Stimulated activated naive B cell treated with anti-CD40 and anti-IgM and Interleukin-4, amounts not matched to agents 10 μg/mL and 1 μg/mL and 100 μg/mL, for 72 hours (primary cell): ENCODE results near the gene TMEM272.

ENCODE experiments used
- ATAC-seq, 2 donors: fragments of 150-1000 bp; cut with Tn5 transposase; replicated peaks; 2 replicates each; pipeline ENCODE4 v1.10.0; 2021; ENCODE audit warnings: moderate library complexity in 1 of 2
- DNase-seq: peaks from one replicate; pipeline ENCODE4 v3.0.0; 2021
- H3K27ac Mint-ChIP-seq: one replicate; pipeline ENCODE4 v1.8.0; 2022; ENCODE audit warnings: mild to moderate bottlenecking, mixed read lengths
- H3K27me3 Mint-ChIP-seq, 2 donors: one replicate each; pipeline ENCODE4 v1.8.0; 2022; ENCODE audit warnings: mixed read lengths in 2 of 2
- H3K36me3 Mint-ChIP-seq, 2 donors: one replicate each; pipeline ENCODE4 v1.8.0; 2022; ENCODE audit warnings: mixed read lengths in 2 of 2, mild to moderate bottlenecking in 1 of 2
- H3K4me1 Mint-ChIP-seq, 2 donors: one replicate each; pipeline ENCODE4 v1.8.0; 2022; ENCODE audit warnings: mixed read lengths in 2 of 2, mild to moderate bottlenecking in 1 of 2
- H3K4me3 Mint-ChIP-seq, 2 donors: one replicate each; pipeline ENCODE4 v1.8.0; 2022; ENCODE audit warnings: mild to moderate bottlenecking in 2 of 2, mixed read lengths in 2 of 2, moderate library complexity in 1 of 2
- H3K9me3 Mint-ChIP-seq, 2 donors: one replicate each; pipeline ENCODE4 v1.8.0; 2022; ENCODE audit warnings: mixed read lengths in 2 of 2, mild to moderate bottlenecking in 1 of 2

TMEM272 gene

GRCh38 chr13:51801631-51802099, 43.3 kb downstream of the TMEM272 start:
- H3K4me3 Mint-ChIP-seq = no peak overlapping the region
- H3K36me3 Mint-ChIP-seq = peaks cover 5 to 11% of the 10 kb centered on the region in 2 donors
- H3K27me3 Mint-ChIP-seq = no peaks in the 10 kb centered on the region
- peak overlapping the region; percentile 99 for H3K27ac Mint-ChIP-seq
- no peaks in the 10 kb centered on the region for H3K9me3 Mint-ChIP-seq
- no peak for DNase-seq
- ATAC-seq = no peak
- peaks cover 35 to 63% of the 10 kb centered on the region in 2 donors for H3K4me1 Mint-ChIP-seq

- peaks cover 5 to 13% of the 10 kb centered on the region in 2 donors for H3K36me3 Mint-ChIP-seq
- no peaks in the 10 kb centered on the region for H3K9me3 Mint-ChIP-seq
- no peak for ATAC-seq
- no peaks in the 10 kb centered on the region for H3K27me3 Mint-ChIP-seq
- peaks cover 39 to 63% of the 10 kb centered on the region in 2 donors for H3K4me1 Mint-ChIP-seq
- no peak overlapping the region for H3K27ac Mint-ChIP-seq
- no peak for DNase-seq
- H3K4me3 Mint-ChIP-seq = no peak overlapping the region
These were observed 44.5 kb downstream of the TMEM272 start for GRCh38 chr13:51800486-51800885.

GRCh38 chr13:51799261-51799660, 45.7 kb downstream of the TMEM272 start:
- DNase-seq (no peak), ATAC-seq (no peak)
- Mint-ChIP-seq H3K9me3 (no peaks in the 10 kb centered on the region), H3K36me3 (peaks cover 5 to 11% of the 10 kb centered on the region in 2 donors), H3K4me1 (peaks cover 40 to 63% of the 10 kb centered on the region in 2 donors), H3K4me3 (no peak overlapping the region), H3K27me3 (no peaks in the 10 kb centered on the region), H3K27ac (no peak overlapping the region)

- H3K9me3 Mint-ChIP-seq = no peaks in the 10 kb centered on the region
- peak overlapping the region; percentile 42 for H3K27ac Mint-ChIP-seq
- ATAC-seq (peak; percentile 28 to 54), DNase-seq (peak; percentile 46)
- H3K36me3 Mint-ChIP-seq = peaks cover 5 to 13% of the 10 kb centered on the region in 2 donors
- peaks cover 47 to 68% of the 10 kb centered on the region in 2 donors for H3K4me1 Mint-ChIP-seq
- no peaks in the 10 kb centered on the region for H3K27me3 Mint-ChIP-seq
- H3K4me3 Mint-ChIP-seq = no peak overlapping the region
These were observed 47.1 kb downstream of the TMEM272 start for GRCh38 chr13:51797664-51798488.

GRCh38 chr13:51796546-51796945, 48.4 kb downstream of the TMEM272 start:
- Mint-ChIP-seq H3K27ac (peak overlapping the region; percentile 56), H3K4me1 (peaks cover 44 to 61% of the 10 kb centered on the region in 2 donors), H3K27me3 (no peaks in the 10 kb centered on the region), H3K36me3 (peaks cover 5 to 18% of the 10 kb centered on the region in 2 donors), H3K9me3 (no peaks in the 10 kb centered on the region), H3K4me3 (no peak overlapping the region)
- no peak for DNase-seq
- no peak for ATAC-seq

GRCh38 chr13:51795419-51795818, 49.6 kb downstream of the TMEM272 start:
- Mint-ChIP-seq H3K36me3 (peaks cover 8 to 18% of the 10 kb centered on the region in 2 donors), H3K4me3 (no peak overlapping the region), H3K4me1 (peaks cover 42 to 55% of the 10 kb centered on the region in 2 donors), H3K27me3 (no peaks in the 10 kb centered on the region), H3K27ac (no peak overlapping the region), H3K9me3 (no peaks in the 10 kb centered on the region)
- DNase-seq (no peak), ATAC-seq (no peak)

- ATAC-seq = no peak
- Mint-ChIP-seq H3K27ac (peak overlapping the region; percentile 47), H3K4me1 (peaks cover 42 to 55% of the 10 kb centered on the region in 2 donors), H3K27me3 (no peaks in the 10 kb centered on the region), H3K9me3 (no peaks in the 10 kb centered on the region), H3K36me3 (peaks cover 8 to 18% of the 10 kb centered on the region in 2 donors), H3K4me3 (peak overlapping the region in 1 of 2 donors; percentile 9)
- DNase-seq = no peak
These were observed 50.0 kb downstream of the TMEM272 start for GRCh38 chr13:51794964-51795363.

GRCh38 chr13:51793570-51794271, 51.3 kb downstream of the TMEM272 start:
- peaks cover 13 to 27% of the 10 kb centered on the region in 2 donors for H3K36me3 Mint-ChIP-seq
- H3K4me1 Mint-ChIP-seq = peaks cover 42 to 55% of the 10 kb centered on the region in 2 donors
- no peaks in the 10 kb centered on the region for H3K9me3 Mint-ChIP-seq
- H3K4me3 Mint-ChIP-seq = peak overlapping the region; percentile 23 to 24
- no peaks in the 10 kb centered on the region for H3K27me3 Mint-ChIP-seq
- ATAC-seq = peak; percentile 84 to 87
- peak overlapping the region; percentile 88 for H3K27ac Mint-ChIP-seq
- peak; percentile 65 for DNase-seq

GRCh38 chr13:51786425-51787265, 58.3 kb downstream of the TMEM272 start:
- peaks cover 13 to 14% of the 10 kb centered on the region in 2 donors for H3K36me3 Mint-ChIP-seq
- peaks cover 9 to 10% of the 10 kb centered on the region in 2 donors for H3K4me1 Mint-ChIP-seq
- H3K4me3 Mint-ChIP-seq = no peak overlapping the region
- no peak for ATAC-seq
- H3K9me3 Mint-ChIP-seq = no peaks in the 10 kb centered on the region
- no peaks in the 10 kb centered on the region for H3K27me3 Mint-ChIP-seq
- no peak overlapping the region for H3K27ac Mint-ChIP-seq
- DNase-seq = no peak

GRCh38 chr13:51785712-51786424, 59.1 kb downstream of the TMEM272 start:
- Mint-ChIP-seq H3K4me3 (no peak overlapping the region), H3K36me3 (peaks cover 11 to 15% of the 10 kb centered on the region in 2 donors), H3K27me3 (no peaks in the 10 kb centered on the region), H3K9me3 (no peaks in the 10 kb centered on the region), H3K27ac (no peak overlapping the region), H3K4me1 (peaks cover 13 to 14% of the 10 kb centered on the region in 2 donors)
- ATAC-seq (no peak), DNase-seq (no peak)

- Mint-ChIP-seq H3K27me3 (peaks cover 0 to 3% of the 10 kb centered on the region in 2 donors), H3K4me3 (no peak overlapping the region), H3K9me3 (no peaks in the 10 kb centered on the region), H3K36me3 (peaks cover 10 to 12% of the 10 kb centered on the region in 2 donors), H3K27ac (peak overlapping the region; percentile 80), H3K4me1 (peaks cover 17 to 19% of the 10 kb centered on the region in 2 donors)
- DNase-seq (no peak), ATAC-seq (no peak)
These were observed 60.9 kb downstream of the TMEM272 start for GRCh38 chr13:51784097-51784496.

GRCh38 chr13:51783428-51784094, 61.4 kb downstream of the TMEM272 start:
- Mint-ChIP-seq H3K4me3 (no peak overlapping the region), H3K9me3 (no peaks in the 10 kb centered on the region), H3K27ac (peak overlapping the region; percentile 80), H3K27me3 (peaks cover 0 to 5% of the 10 kb centered on the region in 2 donors), H3K4me1 (peaks cover 17 to 20% of the 10 kb centered on the region in 2 donors), H3K36me3 (peaks cover 9 to 11% of the 10 kb centered on the region in 2 donors)
- ATAC-seq = no peak
- no peak for DNase-seq
